Activated CD4-positive, alpha-beta T cell treated with anti-CD3 and anti-CD28 coated beads, Interleukin-10, Interleukin-2, amounts not matched to agents 100 ng/mL and 50 ng/mL, durations not matched to agents 16 hours and 8 hours (primary cell): ENCODE results near the gene VENTX.

Source experiments
- DNase-seq: peaks from one replicate; pipeline ENCODE4 v3.0.0-alpha.2; 2020

Gene VENTX

DNA sequence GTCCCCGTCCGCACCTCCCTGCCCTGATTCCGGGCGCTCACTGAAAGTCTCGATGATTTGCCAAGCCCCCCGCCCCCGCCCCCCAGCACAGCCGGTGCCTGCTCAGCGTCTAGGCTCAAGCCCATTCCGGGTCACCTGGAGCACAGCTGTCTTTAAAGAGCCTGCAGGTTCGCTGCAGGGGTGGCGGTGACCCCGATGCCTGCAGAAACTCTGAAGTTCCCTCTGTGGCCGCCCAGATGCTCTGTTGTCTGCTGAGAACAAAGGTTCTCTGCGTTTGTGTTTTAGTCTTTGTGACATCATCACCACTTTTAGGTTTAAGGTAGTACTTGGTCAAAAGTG is 780 bp downstream of the VENTX start:
- no peak for DNase-seq

DNA sequence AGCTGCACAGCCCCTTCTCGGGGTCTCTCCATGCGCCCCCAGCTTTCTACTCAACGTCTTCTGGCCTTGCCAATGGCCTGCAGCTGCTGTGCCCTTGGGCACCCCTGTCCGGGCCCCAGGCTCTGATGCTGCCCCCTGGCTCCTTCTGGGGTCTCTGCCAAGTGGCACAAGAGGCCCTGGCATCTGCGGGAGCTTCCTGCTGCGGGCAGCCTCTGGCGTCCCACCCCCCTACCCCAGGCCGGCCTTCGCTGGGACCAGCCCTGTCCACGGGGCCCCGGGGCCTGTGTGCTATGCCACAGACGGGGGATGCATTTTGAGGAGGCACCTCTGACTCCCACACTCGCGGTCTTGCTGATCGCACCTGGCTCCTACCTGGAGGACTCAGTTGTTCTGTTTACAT is 2.3 kb downstream of the VENTX start:
- no peak for DNase-seq

DNA sequence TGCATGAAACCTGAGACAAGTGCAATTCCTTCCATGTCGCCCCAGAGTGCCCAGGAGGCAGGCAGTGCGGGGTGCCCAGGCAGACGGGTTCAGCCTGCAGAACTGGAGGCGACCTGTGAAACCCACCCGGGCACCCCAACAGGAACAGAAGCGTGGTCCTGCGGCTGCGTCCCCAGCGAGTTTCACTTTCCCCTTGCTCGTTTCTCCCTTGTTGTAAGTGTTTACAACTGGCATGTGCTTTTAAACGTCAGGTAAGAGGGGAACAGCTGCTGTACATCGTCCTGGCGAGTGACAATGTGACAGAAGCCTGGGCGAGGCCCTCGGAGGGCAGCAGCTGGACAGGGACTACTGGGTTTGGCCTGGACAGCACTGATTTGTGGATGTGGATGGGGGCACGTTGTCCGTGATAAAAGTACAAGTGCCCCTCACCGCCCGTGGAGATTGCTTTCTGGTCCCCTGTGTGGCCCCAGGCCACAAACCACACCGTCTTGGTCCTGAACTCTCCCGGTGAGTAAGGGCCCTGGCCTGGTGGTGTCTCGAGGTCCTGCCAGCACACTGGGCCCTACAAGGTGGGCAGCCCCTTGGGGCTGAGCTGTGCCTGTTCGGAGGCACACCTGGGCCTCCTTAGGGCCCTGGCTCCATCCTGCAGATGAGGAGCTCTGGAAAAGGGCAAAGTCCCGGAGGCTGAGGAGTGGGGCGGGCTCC is 4.0 kb downstream of the VENTX start:
- no peak for DNase-seq

DNA sequence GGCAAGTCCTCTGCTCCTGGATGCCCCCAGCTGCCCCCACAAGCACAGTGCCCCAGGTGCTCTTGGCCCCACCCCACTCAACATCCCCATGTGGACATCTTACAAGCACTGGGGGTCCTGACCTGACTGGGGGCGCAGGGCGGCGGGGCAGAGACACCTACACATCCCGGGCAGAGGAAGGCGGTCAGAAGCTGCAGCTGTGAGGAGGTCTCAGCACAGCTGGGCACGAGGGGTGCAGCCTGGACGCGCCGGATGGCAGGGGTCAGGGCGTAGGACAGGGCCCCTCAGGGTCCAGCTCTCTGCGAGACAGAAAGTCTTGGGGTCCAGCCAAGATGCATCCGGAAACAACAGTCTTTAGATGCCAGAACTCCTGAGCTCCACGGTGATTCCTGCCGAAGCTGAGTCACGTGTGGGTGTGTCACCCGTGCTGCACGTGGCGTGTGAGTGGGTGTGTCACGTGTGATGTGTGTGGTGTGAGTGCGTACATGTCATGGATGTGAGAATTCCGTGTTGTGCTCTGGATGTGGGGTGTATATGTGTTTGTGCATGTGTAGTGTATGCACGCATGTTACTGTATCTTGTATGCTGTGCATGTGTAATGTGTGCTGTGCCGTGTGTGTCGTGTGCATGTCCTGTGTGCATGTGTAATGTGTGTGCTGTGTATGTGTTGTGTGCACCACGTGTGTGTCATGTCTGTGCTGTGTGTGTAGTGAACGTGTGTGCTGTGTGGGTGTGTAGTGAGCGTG is 5.1 kb downstream of the VENTX start:
- DNase-seq: no peak

DNA sequence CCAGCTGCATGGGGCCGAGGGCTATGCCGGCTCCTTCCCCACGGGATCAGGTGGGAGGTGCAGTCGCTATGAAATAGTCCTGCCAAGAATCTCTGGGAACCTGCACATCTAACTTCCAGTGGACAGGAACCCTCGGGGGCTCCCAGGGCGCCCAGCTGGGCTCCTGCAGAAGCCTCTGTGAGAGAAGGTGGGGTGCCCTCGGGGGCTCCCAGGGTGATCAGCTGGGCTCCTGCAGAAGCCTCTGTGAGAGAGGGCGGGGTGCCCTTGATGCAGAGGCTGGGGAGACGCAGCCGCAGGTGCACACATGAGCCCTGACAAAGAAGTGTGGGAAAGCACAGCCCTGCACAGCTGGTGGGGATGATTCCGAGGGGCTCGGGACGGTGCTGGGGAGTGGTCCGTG is 5.9 kb downstream of the VENTX start:
- DNase-seq: no peak

DNA sequence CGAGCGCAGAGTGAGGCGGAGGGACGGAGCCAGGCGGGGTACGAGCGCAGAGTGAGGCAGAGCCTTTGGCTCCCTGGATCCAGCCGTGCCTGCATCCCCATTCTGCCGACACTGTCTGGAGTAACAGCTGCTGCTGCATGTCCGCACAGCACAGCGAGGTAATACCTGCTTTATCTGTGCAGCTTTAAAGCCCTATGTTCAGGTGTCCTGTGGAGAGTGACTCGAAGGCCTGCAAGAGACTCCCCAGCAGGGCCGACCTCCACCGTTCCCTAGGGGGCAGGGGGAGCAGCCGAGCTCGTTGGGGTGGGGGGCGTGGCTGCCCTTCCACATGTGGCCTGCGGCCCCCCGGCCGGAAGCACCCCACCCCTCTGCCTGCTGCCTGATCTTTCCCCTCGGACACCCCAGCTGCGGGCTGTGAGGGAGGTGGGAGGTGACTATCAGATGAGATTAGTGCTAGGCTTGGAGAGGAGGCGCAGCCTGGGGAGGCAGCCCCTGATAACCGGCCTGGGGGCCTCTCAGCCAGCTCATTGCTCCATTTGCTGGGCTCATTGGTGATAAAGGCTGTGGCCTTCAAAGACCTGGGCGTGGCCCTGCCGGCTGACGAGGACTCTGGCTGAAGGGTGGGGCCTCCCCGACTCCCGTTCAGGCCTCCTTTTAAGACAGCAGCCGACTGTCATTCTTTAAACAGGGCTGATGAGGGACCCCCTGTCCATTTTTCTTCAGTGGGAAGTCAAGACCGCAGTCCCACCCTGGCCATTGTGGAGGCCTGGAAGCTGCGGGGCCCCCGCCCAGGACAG is 8.0 kb downstream of the VENTX start:
- DNase-seq: no peak

DNA sequence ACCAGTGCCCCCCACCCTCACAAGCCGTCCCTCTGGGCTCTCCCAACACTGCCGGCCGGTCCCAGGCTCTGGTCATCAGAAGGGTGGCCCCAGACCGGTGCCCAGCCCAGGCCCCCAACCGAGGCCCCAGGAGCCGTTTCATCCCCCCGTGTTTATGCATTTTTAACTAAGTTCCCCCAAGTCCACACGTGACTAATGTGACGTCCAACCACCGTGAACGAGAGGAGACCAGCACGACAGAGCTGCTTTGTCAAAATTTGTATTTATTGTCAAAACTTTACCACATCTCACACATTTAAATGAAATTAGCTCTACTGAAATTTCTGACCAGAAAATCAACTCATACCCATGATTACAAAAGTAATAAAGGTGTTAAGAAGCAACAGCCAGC is 8.6 kb downstream of the VENTX start:
- no peak for DNase-seq

DNA sequence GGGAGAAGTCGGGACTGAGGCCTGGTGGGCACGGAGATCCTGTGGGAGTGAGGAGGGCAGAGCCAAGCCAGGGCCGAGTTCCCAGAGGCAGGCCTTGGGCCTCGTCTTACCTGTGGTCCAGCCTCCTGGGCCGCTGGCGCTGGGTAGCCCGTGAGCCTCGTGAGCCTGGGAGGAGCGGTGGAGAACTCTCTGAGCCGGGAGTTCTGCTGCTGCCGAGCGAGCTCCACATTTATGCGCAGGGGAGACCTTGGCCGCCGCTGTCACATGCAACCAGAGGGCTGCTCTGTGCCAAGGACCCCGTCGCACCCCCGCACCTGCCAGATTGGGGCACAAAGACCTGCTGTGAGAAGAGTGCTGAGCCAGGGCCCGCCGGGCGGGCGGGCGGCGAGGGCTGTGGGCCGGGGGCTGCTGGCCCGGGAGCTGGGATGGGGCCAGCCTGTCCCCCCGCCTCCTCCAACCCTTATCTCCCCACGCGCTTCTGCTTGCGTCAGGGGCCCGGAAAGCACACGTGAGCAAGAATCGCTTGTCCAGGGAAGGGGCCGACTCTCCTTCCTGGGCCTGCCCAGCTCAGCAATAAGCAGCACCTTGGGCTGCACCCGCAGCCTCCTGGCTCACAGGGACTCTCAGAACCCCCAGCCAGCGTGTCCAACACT is 10.2 kb downstream of the VENTX start:
- no peak for DNase-seq

DNA sequence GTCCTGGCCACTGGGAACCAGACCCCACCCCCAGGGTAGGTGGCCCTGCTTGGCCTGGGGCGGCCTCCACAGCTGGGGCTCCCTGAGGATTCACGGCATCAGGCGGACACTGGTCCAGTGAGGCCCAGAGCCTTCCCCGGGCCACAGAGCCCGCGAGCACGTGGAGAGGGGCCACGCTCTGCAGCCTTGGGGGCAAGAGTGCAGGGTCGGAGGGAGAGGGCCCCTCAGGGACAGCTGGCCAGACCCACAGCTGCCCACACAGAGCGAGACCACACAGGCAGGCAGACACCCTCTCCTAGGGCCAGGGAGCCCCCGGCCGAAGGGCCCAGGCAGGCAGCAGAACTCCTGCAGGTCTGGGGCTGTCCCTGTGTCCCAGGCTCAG is 10.7 kb downstream of the VENTX start:
- no peak for DNase-seq

DNA sequence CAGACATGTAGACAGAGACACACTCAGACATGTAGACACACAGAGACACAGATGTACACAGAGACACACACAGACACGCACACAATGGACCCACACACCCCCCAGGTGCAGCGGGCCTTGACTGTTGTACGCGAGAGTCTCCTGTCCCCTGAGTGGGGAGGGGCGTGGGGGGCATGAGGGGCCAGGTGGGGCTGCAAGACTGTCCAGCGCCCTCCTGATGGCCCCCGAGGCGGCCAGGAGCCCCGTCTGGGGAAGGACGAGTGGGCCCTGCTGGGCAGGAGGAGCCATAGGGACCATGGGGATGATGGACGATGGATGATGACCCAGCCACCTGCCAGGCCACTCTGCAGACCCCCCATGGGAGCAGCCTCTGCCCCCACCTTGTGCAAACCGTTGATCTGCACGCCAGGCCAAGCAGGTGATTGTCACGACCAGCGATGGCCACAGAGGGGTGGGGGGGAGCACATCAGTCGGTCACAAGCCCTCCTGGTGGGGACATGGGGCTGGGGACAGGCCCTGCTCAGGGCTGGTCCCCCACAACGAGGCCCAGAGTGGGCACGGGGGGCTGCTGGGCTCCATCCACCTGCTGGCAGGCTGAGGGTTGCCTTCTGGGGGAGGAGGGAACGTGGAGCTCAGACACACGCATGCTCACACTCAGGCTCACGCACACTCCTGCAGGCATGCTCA is 11.6 kb downstream of the VENTX start:
- DNase-seq: no peak

DNA sequence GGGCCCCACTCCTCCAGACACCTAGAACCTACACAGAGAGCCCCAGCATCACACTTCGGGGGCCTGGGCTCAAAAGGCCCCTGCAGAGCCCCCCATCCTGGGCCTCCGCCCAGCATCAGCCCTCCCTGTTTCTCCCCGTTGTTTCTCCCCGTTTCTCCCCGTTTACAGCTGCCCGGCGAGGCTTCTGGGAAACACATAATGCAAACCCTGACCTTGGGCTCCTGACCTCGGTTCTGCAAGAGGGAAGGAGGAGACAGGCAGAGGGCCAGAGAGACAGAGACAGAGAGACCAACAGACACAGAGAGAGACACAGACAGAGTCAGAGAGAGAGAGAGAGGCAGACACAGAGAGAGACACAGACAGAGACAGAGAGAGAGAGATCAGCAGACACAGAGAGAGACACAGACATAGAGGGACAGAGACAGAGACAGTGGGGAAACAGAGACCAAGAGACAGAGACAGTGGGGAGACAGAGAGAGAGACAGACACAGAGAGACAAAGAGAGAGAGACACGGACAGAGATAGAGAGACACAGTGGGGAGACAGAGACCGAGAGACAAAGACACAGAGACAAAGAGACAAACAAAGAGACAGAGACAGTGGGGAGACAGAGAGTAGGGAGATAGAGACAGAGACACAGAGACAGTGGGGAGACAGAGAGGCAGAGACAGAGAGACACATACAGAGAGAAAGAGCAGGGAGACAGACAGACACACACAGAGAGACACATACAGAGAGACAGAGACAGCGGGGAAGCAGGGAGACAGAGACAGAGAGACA is 12.5 kb downstream of the VENTX start:
- no peak for DNase-seq

DNA sequence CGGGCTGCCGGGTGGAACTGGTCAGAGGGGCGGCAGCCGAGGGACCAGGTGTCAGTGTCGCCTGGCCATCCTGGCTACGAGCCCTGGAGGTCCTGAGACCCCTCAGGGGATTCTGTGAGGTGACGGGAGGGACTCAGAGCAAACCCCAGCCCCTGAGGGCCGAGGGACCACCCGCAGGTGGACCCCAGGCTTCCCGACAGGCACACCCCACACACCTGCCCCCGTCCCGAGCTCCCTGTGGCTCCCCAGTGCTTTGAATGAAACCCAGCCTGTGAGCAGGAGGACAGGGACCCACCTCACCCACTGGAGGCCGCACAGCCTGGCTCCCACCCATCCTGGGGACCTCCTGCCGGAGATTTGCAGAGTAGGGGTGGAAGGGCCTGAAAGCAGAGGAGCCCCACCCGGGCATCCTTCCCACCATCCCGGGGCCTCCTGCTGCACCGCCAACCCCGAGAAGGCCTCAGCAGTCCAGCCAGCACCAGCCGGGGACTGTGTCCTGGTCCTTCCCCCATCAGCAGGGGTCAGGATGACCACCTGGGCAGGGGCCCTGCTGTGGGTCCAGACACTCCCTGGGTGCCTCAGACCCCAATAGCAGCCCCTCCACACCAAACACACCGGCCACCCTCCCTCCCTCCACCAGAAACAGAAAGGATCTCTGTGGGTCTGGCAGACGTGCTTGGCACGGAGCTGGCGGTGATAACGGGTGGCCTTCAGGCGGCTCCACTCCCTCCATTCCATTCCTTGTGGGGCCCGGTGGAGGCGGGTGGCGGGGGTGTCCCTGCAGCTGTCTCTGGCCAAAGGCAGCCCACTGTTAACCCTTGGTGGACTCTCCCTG is 13.9 kb downstream of the VENTX start:
- DNase-seq: no peak

DNA sequence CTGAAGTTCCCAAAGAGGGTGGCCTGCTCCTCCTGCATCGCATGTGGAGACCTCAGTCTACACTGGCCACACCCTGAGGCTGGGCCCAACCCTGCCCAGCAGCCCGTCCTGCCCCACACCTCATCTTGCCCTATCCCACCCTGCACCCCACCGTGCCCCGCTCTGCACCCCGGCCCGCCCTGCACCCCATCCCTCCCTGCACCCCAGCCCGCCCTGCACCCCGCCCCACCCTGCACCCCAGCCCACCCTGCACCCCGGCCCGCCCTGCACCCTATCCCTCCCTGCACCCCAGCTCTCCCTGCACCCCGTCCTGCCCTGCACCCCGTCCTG is 14.5 kb downstream of the VENTX start:
- DNase-seq: no peak

DNA sequence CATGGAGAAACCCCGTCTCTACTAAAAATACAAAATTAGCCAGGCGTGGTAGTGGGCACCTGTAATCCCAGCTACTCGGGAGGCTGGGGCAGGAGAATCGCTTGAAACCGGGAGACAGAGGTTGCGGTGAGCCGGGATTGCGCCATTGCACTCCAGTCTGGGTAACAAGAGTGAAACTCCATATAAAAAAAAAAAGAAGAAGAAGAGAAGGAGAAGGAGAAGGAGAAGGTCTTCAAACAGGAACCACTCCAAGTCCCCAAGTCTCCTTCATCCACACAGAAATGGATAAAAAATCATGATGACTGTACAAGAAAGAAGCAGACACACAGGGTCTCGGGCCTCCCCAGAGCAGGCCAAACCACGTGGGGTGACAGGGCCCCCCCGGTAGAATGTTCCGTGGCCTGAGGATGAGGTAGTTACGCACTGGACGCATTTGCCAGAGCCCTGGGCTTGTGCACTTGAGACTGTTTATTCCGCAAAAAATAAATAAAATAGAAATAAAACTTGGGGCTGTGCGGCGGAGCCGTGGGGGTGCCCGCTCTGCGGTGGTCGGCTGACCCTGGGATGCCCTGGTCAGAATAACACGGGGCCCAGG is 15.8 kb downstream of the VENTX start:
- no peak for DNase-seq

DNA sequence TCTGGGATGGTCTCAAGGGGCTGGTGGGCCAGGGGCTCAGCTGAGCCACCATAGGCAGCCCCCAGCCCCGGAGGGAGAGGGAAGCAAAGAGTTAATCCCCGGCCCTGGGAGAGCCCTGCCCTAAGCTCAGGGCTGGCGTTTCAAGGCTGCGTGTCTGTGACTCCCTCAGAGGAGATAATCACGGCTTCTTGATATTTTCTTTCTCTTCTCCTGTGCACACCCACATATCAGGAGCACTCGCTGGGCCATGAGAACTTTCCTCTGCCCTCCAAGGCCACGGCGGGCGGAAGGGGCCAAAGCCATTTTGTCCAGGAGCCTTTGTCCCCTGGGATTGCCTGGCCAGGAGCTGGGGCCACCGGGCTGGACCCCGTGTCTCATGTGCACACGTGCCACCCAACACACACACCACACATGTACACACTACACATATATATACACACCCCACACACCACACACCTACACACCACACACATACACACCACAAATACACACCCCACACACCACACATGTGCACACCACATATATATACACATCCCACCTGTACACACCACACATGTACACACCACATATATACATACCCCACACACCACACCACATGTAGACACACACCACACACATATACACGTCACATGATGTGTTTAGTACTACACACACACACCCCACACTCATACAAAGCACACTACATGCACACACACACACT is 16.9 kb downstream of the VENTX start:
- no peak for DNase-seq

DNA sequence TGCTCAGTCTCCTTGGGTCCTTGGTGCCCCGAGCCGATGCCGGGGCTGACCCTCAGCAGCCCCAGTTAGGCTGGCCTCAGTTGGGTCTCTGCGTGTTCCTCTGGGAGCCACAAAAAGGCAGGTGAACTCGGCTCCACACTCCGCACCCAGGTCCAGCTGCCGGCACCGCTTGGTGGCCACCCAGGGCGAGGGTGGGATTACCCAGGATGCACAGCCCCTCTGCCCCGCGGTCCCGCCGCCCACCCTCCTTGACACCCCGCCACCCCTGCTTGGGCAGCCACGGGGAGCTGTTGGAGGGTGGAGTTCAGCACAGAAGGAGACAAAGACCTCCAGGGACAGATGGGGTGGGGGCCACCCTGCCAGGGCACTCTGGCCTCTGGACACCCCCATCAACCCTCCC is 17.7 kb downstream of the VENTX start:
- DNase-seq: no peak

DNA sequence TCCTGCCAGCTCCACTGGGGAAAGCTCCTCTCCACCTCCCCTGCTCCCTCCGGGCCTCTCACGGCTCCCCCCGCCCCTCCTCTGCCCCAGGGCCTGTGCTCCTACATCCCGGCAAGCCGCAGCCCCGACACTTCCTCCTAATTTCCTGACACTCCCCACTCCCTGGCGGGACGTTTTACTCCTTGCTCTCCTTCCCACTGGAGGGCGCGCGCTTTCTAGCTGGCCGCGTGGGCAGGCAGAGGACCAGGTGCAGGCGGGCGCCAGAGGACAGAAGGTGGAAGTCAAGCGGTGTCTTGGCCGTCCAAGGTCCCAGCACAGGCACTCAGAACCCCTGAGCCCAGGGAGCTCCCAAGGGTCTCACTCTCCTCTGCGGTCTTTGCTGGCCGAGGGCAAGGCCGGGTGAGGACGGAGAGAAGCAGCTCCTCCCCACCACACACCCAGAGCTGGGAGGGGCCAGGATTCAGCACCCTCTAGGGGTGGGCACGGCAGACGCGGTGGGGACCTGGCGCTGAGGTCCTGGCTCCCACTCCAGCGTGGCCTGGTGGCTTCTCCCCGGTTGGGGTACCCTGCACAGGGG is 19.9 kb downstream of the VENTX start:
- DNase-seq: peak; percentile 40

DNA sequence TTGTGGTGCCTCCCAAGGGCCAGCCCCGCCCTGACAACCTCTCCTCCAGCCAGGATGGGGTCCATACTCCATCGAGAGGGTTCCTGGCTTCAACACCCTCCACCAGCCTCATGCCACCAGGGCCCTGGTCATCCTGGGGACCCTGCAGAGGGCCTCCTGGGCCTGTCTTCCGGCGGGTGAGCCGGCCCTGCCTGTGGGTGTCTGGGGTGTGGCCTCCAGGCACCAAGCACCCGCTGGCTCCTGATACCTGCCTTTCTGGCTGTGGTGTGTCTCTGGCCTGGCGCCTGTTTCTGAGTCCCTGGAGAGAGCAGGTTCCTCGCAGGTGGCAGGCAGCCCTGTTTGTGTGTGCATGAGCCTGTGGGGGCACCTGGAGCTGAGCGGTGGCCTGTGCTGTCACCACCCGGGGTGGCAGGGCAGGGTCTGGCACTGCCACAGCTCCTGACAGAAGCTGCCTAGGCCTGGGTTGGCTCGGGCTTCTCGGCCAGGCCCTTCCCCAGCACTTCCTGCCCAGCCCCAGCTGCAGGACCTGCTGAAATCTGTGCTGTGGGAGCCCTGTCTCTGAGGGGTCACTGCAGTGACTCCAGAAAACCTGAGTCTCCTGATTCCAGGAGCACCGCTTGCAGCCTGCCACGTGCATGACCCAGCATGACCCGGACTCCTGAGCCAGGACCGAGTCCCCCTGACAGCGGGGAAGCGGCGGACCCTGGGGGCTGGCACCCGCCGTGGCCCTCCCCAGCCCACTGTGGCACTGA is 20.6 kb downstream of the VENTX start:
- DNase-seq: peak; percentile 66
